GM21737 (cell line): ENCODE data around the gene FAM185A.
"Not testable (repeated sequence)": the region's sequence is repeated elsewhere in the genome, so short reads cannot be mapped to it uniquely, and the experiment has no call there.

ENCODE experiments used
- ATAC-seq: cut with Tn5 transposase; IDR thresholded peaks from one replicate; pipeline ENCODE4 v1.9.1; 2021; ENCODE audit warnings: mild to moderate bottlenecking, moderate library complexity; ENCODE audit not compliant: unreplicated experiment

The FAM185A gene

DNA sequence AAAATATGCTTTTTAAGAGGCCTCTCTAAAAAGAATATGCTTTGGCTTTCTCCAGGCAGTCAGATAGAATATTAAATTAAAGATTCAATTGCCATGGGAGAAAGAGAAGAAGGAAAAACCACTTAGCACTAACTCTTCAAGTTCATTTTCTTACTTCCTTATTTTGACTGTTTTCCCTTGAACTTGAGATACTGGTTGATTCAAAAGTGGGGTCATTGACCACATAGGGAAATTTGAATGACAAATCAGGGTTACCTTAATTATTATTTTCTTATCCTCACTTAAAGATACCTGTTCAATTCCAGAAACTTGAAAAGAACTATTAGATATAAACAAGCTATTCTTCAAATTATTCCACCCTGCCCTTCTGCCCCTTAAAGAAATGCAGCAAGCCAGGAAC lies 27.4 kb downstream of the FAM185A start:
- not testable (repeated sequence) for ATAC-seq

DNA sequence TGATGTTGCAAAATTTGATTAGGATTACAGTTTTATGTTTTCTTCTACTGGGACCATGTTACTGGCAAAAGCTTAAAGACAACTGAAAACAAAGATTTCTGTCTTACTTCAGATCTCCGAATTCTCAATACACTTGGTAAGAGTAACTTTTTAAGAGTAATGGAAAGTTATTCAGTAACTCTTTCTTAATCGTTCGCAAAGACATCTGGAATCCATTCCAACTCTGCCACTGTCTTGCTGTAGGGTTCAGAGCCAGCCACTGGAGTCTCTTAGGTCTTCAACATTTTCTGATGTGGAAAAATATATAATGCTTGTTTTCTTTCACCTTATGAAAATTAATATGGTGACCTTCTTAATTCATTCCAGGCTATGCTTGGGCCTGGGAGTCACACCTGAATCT lies 29.9 kb downstream of the FAM185A start:
- not testable (repeated sequence) for ATAC-seq

DNA sequence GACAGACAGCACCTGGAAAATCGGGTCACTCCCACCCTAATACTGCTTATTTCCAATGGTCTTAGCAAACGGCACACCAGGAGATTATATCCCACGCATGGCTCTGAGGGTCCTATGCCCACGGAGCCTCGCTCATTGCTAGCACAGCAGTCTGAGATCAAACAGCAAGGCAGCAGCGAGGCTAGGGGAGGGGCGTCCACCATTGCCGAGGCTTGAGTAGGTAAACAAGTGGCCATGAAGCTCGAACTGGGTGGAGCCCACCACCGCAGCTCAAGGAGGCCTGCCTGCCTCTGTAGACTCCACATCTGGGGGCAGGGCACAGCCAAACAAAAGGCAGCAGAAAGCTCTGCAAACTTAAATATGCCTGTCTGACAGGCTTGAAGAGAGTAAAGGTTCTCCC lies 32.1 kb downstream of the FAM185A start:
- ATAC-seq, result not testable (repeated sequence)

DNA sequence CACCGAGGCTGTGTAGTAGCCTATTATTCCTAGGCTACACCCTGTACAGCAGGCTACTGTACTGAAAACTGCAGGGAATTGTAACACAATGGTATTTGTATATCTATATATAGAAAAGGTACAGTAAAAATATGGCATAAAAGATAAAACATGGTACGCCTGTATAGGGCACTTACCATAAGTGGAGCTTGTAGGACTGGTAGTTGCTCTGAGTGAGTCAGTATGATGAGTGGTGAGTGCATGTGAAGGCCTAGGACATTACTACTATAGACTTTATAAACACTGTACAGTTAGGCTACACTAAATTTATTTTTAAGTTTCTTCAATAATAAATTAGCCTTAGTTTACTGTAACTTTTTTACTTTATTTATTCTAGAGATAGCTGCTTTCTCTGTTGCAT lies 40.0 kb downstream of the FAM185A start:
- ATAC-seq, result not testable (repeated sequence)

DNA sequence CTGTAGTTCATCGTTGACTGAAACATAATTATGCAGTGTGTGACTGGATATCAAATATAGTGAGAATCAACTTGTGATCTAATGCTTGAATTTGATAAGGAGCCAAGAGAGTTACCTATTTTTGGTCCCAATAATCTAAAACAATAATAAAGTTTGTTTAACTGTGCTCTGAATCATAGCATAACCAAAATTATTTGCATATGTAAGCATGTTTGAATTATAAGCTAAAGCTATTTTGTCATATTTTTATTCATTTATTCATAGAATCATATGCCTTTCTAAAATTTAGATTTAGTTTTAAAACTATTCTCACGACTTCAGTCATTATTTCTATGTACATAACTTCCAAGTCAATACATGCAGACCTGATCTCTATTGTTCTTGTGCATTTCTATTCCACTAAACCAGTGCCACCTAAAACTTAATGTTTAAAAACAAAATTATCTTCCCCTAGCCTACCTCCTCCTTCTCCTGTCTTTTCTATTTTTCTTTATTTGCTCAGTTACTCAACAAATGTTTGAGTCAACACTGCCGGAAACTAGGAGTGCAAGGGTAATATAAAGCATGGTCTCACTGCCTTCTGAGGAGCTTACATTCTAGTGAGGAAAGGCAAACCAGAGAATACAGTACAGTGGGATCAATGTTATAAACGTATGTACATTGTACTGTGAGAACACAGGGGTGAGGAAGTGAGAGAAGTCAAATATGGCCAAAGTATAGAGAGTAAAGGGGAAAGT lies 41.7 kb downstream of the FAM185A start:
- not testable (repeated sequence) for ATAC-seq

DNA sequence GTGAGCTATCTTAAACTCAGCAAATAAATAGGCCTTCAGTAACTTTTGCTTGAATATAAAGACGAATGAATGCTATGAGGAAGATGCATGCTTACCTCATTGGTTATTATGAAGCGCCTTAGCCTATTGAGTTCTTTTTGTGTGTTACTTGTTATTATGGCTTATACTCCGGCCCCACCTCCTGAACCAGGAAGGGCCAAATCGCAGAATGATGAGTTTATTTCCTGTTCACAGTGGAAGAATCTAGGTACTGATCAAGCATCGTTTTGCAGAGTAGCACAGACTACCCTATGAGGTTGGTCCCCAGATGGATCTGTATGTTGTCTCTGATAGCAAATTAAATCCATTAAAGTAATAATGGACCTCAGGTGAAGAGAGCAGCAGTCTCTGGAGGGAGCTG lies 42.6 kb downstream of the FAM185A start:
- not testable (repeated sequence) for ATAC-seq

DNA sequence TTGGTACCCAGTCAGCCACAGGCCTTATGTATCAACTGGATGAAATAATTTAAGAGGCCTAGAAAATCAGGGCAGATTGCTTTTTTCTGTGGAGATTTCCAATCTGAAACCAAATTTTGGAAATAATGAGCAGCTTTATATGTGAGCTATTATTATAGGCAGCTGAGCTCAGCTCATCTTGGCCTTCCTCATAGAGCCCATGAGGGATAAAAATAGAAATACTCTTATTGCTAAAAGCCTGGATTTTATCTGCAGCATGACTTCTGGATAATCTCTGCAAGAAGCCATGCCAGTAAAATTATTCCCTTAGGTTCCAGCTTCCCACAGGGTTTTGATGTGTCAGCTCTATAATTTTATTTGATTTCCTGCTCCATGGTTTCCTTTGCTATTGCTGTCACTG lies 43.0 kb downstream of the FAM185A start:
- not testable (repeated sequence) for ATAC-seq

DNA sequence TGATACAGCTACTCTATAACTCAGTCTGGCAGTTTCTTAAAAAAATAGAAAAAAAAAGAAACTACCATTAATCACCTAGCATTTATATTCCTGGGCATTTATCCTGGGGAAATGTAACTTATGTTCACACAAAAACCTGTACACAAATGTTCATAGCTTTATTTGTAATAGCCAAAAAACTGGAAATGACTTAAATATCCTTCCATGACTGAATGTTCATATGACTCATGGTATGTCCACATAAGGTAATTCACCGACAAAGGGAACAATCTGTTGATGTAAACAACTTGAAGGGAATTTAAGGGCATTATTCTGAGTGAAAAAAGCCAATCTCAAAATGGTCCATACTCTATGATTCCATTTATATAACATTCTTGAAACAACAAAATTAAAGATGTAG lies 45.8 kb downstream of the FAM185A start:
- not testable (repeated sequence) for ATAC-seq

DNA sequence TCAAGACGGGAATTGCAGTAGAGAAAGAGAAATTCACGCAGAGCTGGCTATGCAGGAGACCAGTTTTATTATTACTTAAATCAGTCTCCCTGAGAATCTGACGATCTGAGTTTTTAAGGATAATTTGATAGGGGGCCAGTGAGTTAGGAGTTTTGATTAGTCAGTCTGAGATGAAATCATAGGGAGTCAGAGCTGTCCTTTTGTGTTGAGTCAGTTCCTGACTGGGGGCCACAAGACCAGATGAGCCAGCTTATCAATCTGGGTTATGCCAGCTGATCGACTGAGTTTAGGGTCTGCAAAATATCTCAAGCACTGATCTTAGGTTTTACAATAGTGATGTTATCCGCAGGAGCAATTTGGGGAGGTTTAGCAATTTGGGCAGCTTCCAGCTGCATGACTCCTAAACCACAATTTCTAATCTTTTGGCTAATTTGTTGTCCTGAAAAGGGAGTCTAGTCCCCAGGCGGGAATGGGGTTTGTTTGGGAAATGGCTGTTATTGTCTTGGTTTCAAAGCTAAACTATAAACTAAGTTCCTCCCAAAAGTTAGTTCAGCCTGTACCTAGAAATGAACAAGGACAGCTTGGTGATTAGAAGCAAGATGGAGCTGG lies 47.3 kb downstream of the FAM185A start:
- ATAC-seq, result not testable (repeated sequence)

DNA sequence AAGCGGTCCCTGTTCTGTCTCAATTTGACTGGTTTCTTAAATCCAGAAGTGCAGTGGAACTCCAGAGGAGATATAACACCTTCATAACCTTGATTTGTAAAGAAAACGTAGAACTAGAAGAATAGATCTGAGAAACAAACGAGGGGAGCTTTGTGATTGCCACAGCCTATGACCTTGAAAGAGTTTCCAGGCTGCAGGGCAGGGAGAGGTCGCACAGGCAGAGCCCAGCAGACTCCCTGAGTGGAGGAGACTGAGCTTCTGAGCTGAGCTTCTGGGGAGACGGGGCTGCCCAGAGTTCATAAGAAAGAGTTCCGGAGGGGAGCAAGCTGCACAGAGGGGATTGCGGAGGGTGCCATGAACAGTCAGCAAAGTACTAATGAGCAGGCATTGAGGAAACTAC lies 57.8 kb downstream of the FAM185A start:
- ATAC-seq, result no peak

DNA sequence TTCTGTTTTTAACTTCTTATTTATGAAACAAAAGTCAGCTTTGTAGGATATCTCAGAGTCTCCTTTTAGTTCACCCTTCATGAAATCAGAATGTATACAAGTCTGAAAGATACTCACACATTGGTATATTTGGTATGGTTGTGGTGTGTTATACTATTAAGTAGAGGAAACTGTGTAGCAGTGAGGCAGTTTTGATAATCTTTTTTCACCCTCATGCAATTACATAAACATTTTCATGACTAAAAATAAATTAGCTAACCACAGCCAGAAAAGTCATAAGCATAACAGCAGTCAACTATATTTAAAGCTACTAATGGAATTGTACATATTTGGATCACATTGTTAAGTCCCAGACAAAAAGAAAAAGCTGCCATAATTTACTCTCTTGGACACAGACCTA lies 62.1 kb downstream of the FAM185A start:
- ATAC-seq, result no peak

DNA sequence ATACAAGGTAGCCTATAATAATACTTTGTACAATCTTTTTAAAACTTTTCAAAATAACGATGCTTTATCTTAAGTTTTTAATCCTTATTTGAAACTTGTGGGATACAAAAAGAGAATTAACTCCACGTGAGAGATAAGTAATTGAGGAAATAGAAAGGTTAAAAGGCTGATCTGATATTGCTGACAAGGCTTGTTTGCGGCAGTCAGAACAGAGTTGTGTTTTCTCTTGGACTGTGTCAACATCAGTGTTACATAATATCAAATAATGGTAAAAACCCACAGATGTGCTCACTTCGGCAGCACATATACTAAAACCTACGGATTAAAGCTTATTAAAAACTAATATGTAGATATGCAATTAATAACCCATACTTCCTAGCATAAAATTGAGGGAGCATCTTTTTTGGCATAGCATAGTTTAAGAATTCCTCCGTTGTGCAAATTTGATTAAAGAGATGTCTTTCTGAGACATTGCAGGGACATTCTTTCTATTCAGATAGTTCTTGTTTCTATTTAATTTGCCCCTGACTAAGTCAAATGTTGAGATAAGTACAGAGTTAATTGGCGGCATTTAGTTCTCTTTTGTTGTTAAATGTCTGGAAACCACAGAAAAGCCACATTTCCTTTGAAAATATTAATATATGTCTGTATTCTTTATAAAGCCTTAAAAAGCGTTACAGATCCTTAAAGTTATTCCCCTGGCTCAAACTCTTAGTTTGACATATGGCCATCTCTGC lies 63.3 kb downstream of the FAM185A start:
- ATAC-seq, result no peak

DNA sequence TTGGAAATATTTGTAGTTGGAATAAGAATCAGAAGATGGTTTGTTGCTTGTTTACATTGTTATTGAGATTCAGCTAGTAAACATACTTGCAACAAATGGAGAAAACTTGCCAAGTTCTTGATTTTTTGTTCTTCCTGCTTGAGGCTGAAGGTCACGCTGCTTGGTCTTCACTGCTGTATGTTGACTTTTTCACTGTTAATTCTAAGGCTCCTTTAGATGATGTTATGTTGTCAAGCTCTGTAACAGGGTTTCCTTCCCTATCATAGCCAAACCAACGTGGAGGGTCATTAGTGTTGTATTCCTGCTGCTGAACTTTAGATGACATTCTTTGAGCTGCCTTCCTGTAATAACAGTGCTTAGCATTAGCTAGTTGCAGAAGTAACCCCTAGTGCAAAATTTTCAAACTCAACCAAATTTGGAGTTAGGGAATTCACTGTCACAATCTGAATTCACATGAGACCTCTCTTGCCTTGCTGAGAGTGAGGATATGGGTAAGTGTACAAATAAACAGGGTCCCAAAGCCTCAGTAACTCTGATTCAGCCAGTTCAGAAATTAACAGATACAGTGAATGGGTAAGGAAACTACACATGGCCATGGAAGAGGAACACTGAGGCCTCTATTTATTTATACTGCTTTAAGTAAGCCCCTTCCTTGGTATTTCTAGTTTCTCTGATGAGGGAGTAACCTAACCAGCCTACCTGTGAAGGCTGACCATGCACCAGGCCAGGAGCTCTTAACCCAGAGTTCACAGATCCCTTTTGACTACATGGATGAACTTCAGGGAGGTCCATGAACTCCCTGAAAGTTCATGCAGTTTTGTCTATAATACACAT lies 64.6 kb downstream of the FAM185A start:
- no peak for ATAC-seq

DNA sequence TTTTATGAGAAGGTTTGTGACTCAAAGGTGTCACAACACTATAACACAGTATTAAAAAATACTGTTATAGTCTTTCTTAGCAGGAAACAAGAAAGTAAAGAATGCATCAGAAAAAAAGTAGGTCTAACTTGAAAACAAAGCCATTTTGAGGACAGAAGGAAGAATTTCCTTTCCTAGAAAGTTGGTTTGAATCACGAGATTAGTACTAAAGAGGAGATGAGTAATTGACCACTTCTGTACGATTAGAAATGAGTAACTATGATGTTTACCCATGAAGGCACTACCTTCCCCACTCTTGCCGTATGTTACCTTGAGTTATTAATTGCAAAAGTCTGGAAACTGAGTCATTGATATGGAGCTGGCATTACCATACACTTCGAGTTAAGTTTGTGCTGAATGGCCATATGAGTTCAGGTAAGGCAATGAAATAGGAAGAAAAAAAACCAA lies 65.2 kb downstream of the FAM185A start:
- ATAC-seq, result no peak

DNA sequence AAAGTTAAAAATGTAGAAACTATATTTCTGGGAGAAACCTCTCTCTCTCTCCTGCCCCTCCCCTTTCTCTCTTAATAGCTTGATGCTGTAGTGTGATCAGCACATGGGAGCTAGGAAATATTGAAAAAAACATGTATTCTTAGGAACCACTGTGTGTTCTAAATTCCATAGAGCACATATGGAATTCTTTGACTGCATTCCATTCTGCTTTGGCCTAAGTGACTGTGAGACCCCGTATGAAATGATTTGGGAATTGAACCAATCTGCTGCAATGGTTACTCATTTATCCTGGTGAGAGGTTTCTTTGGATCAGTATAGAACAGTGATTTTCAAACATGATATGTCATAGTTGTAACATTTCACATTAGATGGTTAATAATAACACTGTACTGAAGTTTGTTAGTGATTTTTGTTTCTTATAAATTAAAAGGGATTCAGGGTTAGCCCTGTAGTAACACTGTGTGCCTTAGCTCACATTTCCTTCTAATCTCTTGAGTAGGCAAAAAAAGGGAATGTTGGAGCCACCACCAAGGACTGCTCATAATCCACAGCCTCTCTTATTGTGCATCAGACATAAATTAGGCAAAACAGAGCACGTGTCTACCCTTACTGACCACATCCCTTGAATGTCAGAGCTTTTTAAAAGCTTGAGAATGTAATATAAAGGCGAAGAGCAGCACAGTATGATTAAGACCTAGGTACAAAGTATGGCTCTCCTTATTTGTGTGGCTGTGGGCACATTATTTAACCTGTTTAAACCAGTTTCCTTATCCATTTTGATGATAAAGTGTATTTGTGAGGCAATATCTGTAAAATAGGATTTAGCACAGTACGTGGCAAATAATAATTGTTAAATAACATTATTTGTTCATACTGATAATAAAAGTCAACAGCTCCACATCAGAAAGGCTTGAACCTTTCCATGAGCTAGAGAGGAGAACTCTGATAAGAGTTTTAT lies 69.1 kb downstream of the FAM185A start:
- ATAC-seq, result no peak

DNA sequence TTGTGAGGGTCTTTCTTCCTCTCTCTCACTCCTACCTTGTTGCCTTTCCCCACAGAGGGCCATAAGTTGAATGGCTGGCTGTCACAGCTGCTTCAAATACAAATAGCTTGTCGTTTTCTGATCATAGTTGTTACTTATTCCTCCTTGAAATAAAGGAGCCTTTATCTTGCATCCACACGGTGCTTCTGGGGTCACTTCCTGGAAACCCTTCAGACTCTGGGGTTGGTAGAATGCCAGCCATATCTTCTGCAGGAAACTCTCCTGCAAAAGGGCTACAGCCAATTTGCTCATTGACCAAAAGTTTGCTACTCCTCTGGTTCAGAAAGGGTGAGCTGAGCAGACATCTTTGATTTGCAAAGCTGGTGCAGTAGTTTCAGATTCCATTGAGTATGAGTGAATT lies 70.4 kb downstream of the FAM185A start:
- no peak for ATAC-seq

DNA sequence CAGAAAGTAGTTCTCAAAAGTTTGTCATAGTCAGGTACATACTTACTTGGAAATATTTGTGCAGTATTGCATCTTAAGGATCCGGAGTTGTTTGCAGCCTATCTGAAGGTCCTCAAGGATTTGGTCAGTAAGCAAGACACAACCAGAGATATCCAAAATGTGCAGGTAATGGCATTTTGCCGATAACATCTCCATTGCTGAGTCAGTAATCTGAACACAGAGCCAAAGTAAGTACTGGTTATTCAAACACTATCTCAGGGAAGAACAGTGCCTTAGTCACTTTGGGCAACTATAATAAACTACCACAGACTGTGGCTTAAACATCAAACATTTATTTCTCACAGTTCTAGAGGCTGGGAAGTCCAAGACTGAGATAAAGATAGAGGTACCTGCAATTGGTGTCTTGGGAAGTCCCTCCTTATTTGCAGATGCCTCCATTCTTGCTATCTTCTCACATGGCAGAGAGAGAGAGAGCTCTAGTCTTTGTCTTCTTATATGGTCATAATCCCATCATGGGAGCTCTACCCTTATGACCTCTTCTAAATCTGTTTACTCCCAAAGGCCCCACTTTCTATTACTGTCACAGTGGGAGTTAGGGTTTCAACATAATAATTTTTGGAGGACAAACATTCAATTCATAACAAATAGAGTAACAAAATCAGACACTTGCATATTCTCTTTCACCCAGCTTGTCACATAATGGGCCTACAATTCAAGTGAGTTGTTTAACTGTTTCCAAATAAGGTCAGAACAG lies 73.4 kb downstream of the FAM185A start:
- ATAC-seq, result no peak

DNA sequence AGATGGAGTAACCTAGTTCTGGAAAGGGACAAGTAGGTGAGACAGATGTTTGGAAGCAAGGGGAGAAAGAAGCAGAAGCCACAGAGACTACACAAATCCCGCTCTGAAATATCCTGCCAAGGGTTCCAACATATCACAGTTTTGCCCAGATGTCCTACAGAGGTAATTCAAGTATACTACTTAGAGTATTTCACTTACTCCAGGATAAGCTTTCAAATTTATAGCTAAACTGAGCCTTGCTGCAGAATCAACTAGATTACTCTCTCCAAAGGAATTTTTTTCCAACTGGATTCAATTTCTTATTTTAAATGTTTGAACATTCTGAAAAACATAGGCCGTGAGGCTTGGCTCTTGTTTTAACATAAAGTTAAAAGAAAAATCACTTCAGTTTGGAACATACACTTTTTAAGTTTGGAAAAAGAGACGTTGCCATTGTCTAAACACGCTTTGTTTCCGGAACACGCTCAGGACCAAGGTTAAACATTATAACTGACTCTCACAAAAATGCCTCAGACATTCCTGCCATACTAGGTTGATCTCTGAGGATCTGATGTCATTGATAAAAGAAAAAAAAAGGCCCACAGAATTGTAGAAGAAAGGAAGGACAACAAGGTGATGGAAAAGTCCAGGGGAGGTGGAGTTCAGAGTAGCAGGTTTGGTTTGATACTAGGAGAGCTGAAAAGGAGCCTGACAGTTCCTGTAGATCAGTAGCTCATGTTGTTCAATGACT lies 74.8 kb downstream of the FAM185A start:
- ATAC-seq, result no peak

DNA sequence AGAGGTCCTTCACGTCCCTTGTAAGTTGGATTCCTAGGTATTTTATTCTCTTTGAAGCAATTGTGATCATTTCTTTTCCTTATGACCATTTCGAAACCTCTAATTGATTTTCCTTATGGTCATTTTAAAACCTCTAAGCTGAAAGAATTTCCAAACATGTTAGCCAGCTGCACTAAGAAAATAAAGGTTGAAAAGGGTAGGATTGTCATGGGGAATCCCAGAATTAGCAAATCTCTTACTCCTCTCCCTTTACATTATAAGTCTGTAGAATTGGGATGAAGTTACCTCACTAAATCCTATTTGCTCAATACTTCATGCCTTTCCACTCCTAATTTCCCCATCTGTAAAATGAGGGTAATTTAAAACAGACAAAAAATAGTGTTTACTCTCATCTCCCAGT lies 79.5 kb downstream of the FAM185A start:
- no peak for ATAC-seq
